SK-N-SH (cell line): ENCODE measurements around the gene NADSYN1. TPM values are rescaled to one million over a fixed set of nuclear protein-coding genes. Genes with fewer than 3 reads are reported as not detected.

Source experiments
- CTCF ChIA-PET: fragments of 300-600, 350-600 bp; formaldehyde crosslinking; extraction: SDS; loops from one replicate; lab custom pipeline; 2021; lab: Yijun Ruan, JAX
- POLR2A ChIA-PET: fragments of 350-600 bp; sonication (Branson Sonifier 250); formaldehyde crosslinking; extraction: SDS; loops from one replicate; lab custom pipeline; 2020; ENCODE audit warnings: antibody characterized with exemption, inconsistent platforms; lab: Yijun Ruan, JAX
- DNase-seq: peaks from one replicate; pipeline ENCODE4 v3.0.0; 2012
- H2AFZ ChIP-seq: fragments of 200-600 bp; sonication (generic); 2 replicates; pipeline ENCODE4 v1.8.1; 2016; ENCODE audit warnings: antibody characterized with exemption, mild to moderate bottlenecking, low read depth
- H3F3A ChIP-seq: fragments of 200-600 bp; sonication (generic); replicated peaks from 2 replicates; pipeline ENCODE3; 2016; ENCODE audit warnings: antibody characterized with exemption, mild to moderate bottlenecking; ENCODE audit not compliant: insufficient read depth
- H3K27ac ChIP-seq, 2 experiments: fragments of 200-500 bp in 1 of 2; fragments of 200-600 bp in 1 of 2; sonication (Bioruptor generic) in 1 of 2; sonication (generic), shearing (Covaris generic) in 1 of 2; 2 replicates each; pipeline versions ENCODE4 v1.5.1 to v1.6.1; 2014 to 2016; ENCODE audit warnings: low read depth in 2 of 2, inconsistent platforms in 1 of 2, low read length in 1 of 2, mild to moderate bottlenecking in 1 of 2, mixed read lengths in 1 of 2
- H3K27me3 ChIP-seq: fragments of 200-600 bp; sonication (generic), shearing (Covaris generic); 2 replicates; pipeline ENCODE4 v1.6.1; 2016; ENCODE audit warnings: mixed run types; ENCODE audit not compliant: insufficient read depth
- H3K36me3 ChIP-seq, 2 experiments: fragments of 200-500 bp in 1 of 2; fragments of 200-600 bp in 1 of 2; sonication (Bioruptor generic) in 1 of 2; sonication (generic) in 1 of 2; replicated peaks in 1 of 2; 2 replicates each; pipeline versions ENCODE3 to v1.5.1; 2014 to 2016; ENCODE audit warnings: low read length in 1 of 2, mild to moderate bottlenecking in 1 of 2; ENCODE audit not compliant: insufficient read depth in 2 of 2, control insufficient read depth in 1 of 2
- H3K4me1 ChIP-seq, 2 experiments: fragments of 200-500 bp in 1 of 2; fragments of 200-600 bp in 1 of 2; sonication (Bioruptor generic) in 1 of 2; sonication (generic), shearing (Covaris generic) in 1 of 2; 2 replicates each; pipeline versions ENCODE4 v1.5.1 to v1.6.1; 2014 to 2016; ENCODE audit warnings: low read depth in 1 of 2, low read length in 1 of 2, mixed run types in 1 of 2; ENCODE audit not compliant: insufficient read depth in 2 of 2, control insufficient read depth in 1 of 2
- H3K4me2 ChIP-seq: fragments of 200-600 bp; sonication (generic), shearing (Covaris generic); 2 replicates; pipeline ENCODE4 v1.6.1; 2017; ENCODE audit warnings: mixed run types
- H3K4me3 ChIP-seq, 2 experiments: fragments of 200-500 bp in 1 of 2; fragments of 200-600 bp in 1 of 2; sonication (Bioruptor generic) in 1 of 2; sonication (generic), shearing (Covaris generic) in 1 of 2; 2 replicates each; pipeline versions ENCODE4 v1.5.1 to v1.8.1; 2014 to 2016; ENCODE audit warnings: low read depth in 2 of 2, inconsistent platforms in 1 of 2, low read length in 1 of 2, mild to moderate bottlenecking in 1 of 2, mixed read lengths in 1 of 2, moderate library complexity in 1 of 2
- H3K79me2 ChIP-seq: fragments of 200-600 bp; sonication (generic); 2 replicates; pipeline ENCODE4 v1.8.1; 2017; ENCODE audit warnings: mild to moderate bottlenecking; ENCODE audit not compliant: insufficient read depth
- H3K9ac ChIP-seq: fragments of 200-600 bp; sonication (generic); 2 replicates; pipeline ENCODE4 v1.6.1; 2017; ENCODE audit warnings: mixed run types
- H3K9me2 ChIP-seq: fragments of 200-600 bp; sonication (generic); 2 replicates; pipeline ENCODE4 v1.6.1; 2017; ENCODE audit warnings: mixed run types
- H3K9me3 ChIP-seq: fragments of 200-600 bp; sonication (generic); 2 replicates; pipeline ENCODE4 v1.6.1; 2017; ENCODE audit warnings: mixed run types, mild to moderate bottlenecking, moderate library complexity
- H4K20me1 ChIP-seq: fragments of 200-600 bp; sonication (generic); 2 replicates; pipeline ENCODE4 v1.6.1; 2017; ENCODE audit warnings: mild to moderate bottlenecking, mixed run types; ENCODE audit not compliant: insufficient read depth
- CHD2 ChIP-seq: fragments of 150-350 bp; IDR thresholded peaks from 2 replicates; pipeline ENCODE4 v1.6.1; 2018; ENCODE audit warnings: low read length; ENCODE audit not compliant: partially characterized antibody
- EP300 ChIP-seq, 2 experiments: IDR thresholded peaks; 2 replicates each; pipeline versions ENCODE4 v1.4.0 to v1.6.1; 2012; ENCODE audit warnings: borderline replicate concordance in 1 of 2, low read depth in 1 of 2, low read length in 1 of 2
- EZH2phosphoT487 ChIP-seq: fragments of 200-600 bp; sonication (generic); IDR thresholded peaks from 2 replicates; pipeline ENCODE4 v1.6.1; 2017; ENCODE audit warnings: low read depth, mixed run types, mild to moderate bottlenecking, antibody characterized with exemption, moderate library complexity, borderline replicate concordance
- FOSL2 ChIP-seq: IDR thresholded peaks from 2 replicates; pipeline ENCODE4 v1.4.0; 2012; ENCODE audit warnings: low read depth, mild to moderate bottlenecking, moderate library complexity, borderline replicate concordance
- FOXJ3 ChIP-seq: sonication (generic); formaldehyde crosslinking; IDR thresholded peaks from 2 replicates; pipeline ENCODE4 v1.5.1; 2020; ENCODE audit warnings: mild to moderate bottlenecking, missing genetic modification reagents
- GABPA ChIP-seq: IDR thresholded peaks from 2 replicates; pipeline ENCODE4 v1.4.0; 2012; ENCODE audit warnings: low read depth, mild to moderate bottlenecking
- MEF2A ChIP-seq: IDR thresholded peaks from 2 replicates; pipeline ENCODE4 v1.4.0; 2012; ENCODE audit warnings: low read depth, borderline replicate concordance
- MXI1 ChIP-seq: IDR thresholded peaks from 2 replicates; pipeline ENCODE4 v1.6.1; 2012; ENCODE audit warnings: mild to moderate bottlenecking, low read depth, low read length, improper control_type of control experiment
- NFIC ChIP-seq: IDR thresholded peaks from 2 replicates; pipeline ENCODE4 v1.4.0; 2012; ENCODE audit warnings: borderline replicate concordance
- NRF1 ChIP-seq: IDR thresholded peaks from 2 replicates; pipeline ENCODE4 v1.6.1; 2012; ENCODE audit warnings: low read depth, mild to moderate bottlenecking, low read length
- POLR2AphosphoS5 ChIP-seq: IDR thresholded peaks from 2 replicates; pipeline ENCODE4 v1.6.1; 2012; ENCODE audit warnings: low read depth, low read length
- RAD21 ChIP-seq: IDR thresholded peaks from 2 replicates; pipeline ENCODE4 v1.6.1; 2012; ENCODE audit warnings: mild to moderate bottlenecking, low read length
- RXRA ChIP-seq: IDR thresholded peaks from 2 replicates; pipeline ENCODE4 v1.4.0; 2012; ENCODE audit warnings: low read depth, mild to moderate bottlenecking, borderline replicate concordance
- SIN3A ChIP-seq: IDR thresholded peaks from 2 replicates; pipeline ENCODE4 v1.6.1; 2012; ENCODE audit warnings: low read depth, mild to moderate bottlenecking, low read length, moderate library complexity, borderline replicate concordance
- SMC3 ChIP-seq: IDR thresholded peaks from 2 replicates; pipeline ENCODE4 v1.6.1; 2012; ENCODE audit warnings: low read depth, low read length, improper control_type of control experiment
- TAF1 ChIP-seq: IDR thresholded peaks from 2 replicates; pipeline ENCODE4 v1.6.1; 2012; ENCODE audit warnings: low read depth, mild to moderate bottlenecking, low read length, moderate library complexity, borderline replicate concordance
- TEAD4 ChIP-seq: IDR thresholded peaks from 2 replicates; pipeline ENCODE4 v1.4.0; 2012; ENCODE audit warnings: mild to moderate bottlenecking, borderline replicate concordance; ENCODE audit not compliant: insufficient read depth
- WGBS: methylation state at CpG from one replicate; pipeline ENCODE4 v1.1.6; 2017; ENCODE audit warnings: low lambda C conversion rate; 5-methylcytosine and 5-hydroxymethylcytosine counted together
- polyA plus RNA-seq, 3 experiments: library from polyadenylated mRNA; depleted of rRNA; stranded (reverse); fragments of >200 nt; gene quantifications; 2 replicates each; pipeline ENCODE4 v1.2.3, GENCODE V29; 2012
- TF ChIP-seq, protein P1 (sequence below): IDR thresholded peaks from 2 replicates; pipeline ENCODE4 v1.4.0; 2012; ENCODE audit warnings: low read depth, borderline replicate concordance
- TF ChIP-seq, protein P2 (sequence below): fragments of 150-350 bp; IDR thresholded peaks from 2 replicates; pipeline ENCODE4 v1.6.1; 2016; ENCODE audit warnings: mild to moderate bottlenecking, low read depth, low read length
- TF ChIP-seq, protein P3 (sequence below): IDR thresholded peaks from 2 replicates; pipeline ENCODE4 v1.4.0; 2012; ENCODE audit warnings: low read depth, borderline replicate concordance

Gene NADSYN1
- polyA plus RNA-seq, 1 of the 3 experiments (the other 2 are of a cell fraction): 62.5 TPM

DNA sequence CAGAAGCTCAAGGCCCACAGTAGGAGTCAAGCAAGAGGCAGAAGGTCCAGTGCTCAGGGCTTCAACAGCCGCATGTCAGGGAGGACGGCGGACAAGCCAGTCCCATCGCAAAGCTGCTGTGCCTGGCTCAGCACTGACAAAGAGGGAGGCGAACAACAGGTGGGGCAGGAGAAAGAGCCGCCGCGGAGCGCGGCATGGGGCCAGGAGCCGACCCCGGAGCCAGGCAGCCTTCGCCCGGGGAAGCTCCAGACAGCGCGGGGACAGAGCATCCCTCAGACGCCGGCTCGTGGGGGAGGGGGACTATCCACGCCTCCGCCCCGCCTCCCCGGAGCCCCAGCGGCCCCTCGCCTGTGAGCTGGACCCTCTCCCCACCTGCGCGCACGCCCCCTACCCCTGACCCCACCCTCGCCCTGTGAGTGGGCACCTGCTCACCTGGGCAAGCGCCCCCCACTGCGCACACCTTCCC, 5.2 kb upstream of the NADSYN1 start:
- H2AFZ ChIP-seq: peak overlapping the region; percentile 99
- ChIA-PET CTCF (interaction anchor here (2.3 kb wide), 1 partner anchor 132 kb away, joined by 9 read pairs; no protein-coding TSS in a partner anchor), POLR2A (no interaction called here)
- H3K27ac ChIP-seq: peak overlapping the region in 1 of 2 experiments; percentile 88; a peak in 1 of 4 replicates
- no peaks in the 10 kb centered on the region for H4K20me1 ChIP-seq
- TF ChIP-seq, protein P1, sequence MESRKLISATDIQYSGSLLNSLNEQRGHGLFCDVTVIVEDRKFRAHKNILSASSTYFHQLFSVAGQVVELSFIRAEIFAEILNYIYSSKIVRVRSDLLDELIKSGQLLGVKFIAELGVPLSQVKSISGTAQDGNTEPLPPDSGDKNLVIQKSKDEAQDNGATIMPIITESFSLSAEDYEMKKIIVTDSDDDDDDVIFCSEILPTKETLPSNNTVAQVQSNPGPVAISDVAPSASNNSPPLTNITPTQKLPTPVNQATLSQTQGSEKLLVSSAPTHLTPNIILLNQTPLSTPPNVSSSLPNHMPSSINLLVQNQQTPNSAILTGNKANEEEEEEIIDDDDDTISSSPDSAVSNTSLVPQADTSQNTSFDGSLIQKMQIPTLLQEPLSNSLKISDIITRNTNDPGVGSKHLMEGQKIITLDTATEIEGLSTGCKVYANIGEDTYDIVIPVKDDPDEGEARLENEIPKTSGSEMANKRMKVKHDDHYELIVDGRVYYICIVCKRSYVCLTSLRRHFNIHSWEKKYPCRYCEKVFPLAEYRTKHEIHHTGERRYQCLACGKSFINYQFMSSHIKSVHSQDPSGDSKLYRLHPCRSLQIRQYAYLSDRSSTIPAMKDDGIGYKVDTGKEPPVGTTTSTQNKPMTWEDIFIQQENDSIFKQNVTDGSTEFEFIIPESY: no peak
- TF ChIP-seq NRF1 (no peak), MEF2A (no peak), EZH2phosphoT487 (no peak), RAD21 (no peak), TAF1 (no peak), SIN3A (no peak), NFIC (no peak), FOSL2 (no peak), GABPA (no peak), SMC3 (no peak), RXRA (no peak), POLR2AphosphoS5 (no peak), TEAD4 (no peak), FOXJ3 (no peak), CHD2 (no peak), MXI1 (no peak), EP300 (IDR thresholded peaks at IDR 0.05; ENCODE audit: borderline replicate concordance in 1 of 2, low read depth in 1 of 2, low read length in 1 of 2) (no peak)
- TF ChIP-seq, protein P2, sequence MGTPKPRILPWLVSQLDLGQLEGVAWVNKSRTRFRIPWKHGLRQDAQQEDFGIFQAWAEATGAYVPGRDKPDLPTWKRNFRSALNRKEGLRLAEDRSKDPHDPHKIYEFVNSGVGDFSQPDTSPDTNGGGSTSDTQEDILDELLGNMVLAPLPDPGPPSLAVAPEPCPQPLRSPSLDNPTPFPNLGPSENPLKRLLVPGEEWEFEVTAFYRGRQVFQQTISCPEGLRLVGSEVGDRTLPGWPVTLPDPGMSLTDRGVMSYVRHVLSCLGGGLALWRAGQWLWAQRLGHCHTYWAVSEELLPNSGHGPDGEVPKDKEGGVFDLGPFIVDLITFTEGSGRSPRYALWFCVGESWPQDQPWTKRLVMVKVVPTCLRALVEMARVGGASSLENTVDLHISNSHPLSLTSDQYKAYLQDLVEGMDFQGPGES: no peak
- TF ChIP-seq, protein P3, sequence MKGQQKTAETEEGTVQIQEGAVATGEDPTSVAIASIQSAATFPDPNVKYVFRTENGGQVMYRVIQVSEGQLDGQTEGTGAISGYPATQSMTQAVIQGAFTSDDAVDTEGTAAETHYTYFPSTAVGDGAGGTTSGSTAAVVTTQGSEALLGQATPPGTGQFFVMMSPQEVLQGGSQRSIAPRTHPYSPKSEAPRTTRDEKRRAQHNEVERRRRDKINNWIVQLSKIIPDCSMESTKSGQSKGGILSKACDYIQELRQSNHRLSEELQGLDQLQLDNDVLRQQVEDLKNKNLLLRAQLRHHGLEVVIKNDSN: no peak
- peak overlapping the region; percentile 99 for H3K4me2 ChIP-seq
- H3K9me2 ChIP-seq: no peaks in the 10 kb centered on the region
- H3F3A ChIP-seq: peaks cover 12% of the 10 kb centered on the region
- peaks cover 7 to 22% of the 10 kb centered on the region in 2 experiments for H3K36me3 ChIP-seq
- peaks cover 4 to 23% of the 10 kb centered on the region in 2 experiments; a peak in 3 of 4 replicates for H3K4me1 ChIP-seq
- peaks cover 8% of the 10 kb centered on the region; the same call in 1 of the 2 replicates for H3K9me3 ChIP-seq
- H3K9ac ChIP-seq: no peak overlapping the region
- WGBS: 15% methylated on average over 12 of the region's 31 CpGs
- H3K79me2 ChIP-seq: peaks cover 4% of the 10 kb centered on the region; the same call in 1 of the 2 replicates
- peak; percentile 79 for DNase-seq
- H3K27me3 ChIP-seq: no peaks in the 10 kb centered on the region
- H3K4me3 ChIP-seq: peak overlapping the region; percentile 89 to 92
